ENCODE results near the gene MCHR1. TPM values are rescaled to one million over a fixed set of nuclear protein-coding genes. Genes with fewer than 3 reads are reported as not detected.
"Not testable (repeated sequence)": the region's sequence is repeated elsewhere in the genome, so short reads cannot be mapped to it uniquely, and the experiment has no call there.

Gene MCHR1, protein sequence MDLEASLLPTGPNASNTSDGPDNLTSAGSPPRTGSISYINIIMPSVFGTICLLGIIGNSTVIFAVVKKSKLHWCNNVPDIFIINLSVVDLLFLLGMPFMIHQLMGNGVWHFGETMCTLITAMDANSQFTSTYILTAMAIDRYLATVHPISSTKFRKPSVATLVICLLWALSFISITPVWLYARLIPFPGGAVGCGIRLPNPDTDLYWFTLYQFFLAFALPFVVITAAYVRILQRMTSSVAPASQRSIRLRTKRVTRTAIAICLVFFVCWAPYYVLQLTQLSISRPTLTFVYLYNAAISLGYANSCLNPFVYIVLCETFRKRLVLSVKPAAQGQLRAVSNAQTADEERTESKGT
- total RNA-seq: 0.39 TPM

DNA sequence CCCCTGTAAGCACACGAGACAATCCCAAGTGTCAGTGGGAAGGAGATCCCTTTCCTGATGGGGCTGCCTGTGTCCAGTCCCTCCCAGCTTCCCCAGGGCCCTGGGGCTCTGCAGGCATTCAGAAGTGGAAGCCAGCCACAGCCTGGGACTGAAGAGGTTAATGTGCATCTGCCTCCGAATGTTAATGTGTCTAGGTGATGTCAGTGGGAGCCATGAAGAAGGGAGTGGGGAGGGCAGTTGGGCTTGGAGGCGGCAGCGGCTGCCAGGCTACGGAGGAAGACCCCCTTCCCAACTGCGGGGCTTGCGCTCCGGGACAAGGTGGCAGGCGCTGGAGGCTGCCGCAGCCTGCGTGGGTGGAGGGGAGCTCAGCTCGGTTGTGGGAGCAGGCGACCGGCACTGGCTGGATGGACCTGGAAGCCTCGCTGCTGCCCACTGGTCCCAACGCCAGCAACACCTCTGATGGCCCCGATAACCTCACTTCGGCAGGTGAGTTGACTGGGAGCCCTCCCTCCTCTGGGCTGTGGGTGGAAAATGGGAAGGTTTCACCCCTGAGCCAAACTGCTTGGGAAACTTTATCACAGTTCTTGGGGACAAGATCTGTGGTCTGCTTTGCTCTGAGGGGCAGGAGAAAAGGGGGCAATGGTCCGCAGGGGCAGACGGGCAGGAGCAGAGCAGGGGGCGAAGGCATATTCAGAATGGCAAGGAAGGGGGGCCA, at the start of gene MCHR1:
MCHR1 (plus strand) TSS at position 236 of the 715 bp plus-strand sequence; CDS start at position 405, 169 bp downstream.
- DNase-seq: no peak

DNA sequence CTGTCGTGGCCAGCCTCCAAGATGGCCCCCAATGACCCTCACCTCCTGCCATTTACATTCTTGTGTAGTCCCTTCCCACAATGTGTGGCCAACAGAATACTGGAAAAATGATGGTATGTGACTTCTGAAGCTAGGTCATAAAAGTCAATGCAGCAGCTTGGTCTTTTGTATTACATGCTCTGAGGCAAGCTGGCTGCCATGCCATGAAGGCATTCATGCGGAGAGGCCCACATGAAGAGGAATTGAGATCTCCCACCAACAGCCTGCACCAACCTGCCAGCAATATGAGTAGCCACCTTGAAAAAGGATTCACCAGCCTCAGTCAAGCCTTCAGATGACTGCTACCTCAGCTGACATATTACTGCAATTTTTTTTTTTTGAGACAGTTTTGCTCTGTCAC, 47.4 kb upstream of the MCHR1 start:
- DNase-seq: no peak

DNA sequence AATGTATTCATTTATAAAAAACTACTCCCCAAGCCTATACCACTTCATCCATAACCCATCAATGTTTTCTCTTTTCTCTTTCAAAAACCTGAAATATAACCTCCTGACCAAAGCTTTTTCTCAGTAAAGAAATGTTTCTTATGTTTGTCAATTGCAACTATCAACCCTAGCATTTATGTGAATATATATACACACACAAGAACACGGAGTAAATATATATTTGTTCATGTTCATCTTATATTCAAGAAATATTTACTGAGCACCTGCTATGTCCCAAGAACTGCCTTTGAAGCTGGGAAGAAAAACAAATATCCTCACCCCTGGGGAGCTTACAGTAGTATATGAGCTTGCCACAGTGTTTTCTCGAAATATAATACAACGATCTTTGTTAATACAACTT, 46.2 kb upstream of the MCHR1 start:
- no peak for DNase-seq

DNA sequence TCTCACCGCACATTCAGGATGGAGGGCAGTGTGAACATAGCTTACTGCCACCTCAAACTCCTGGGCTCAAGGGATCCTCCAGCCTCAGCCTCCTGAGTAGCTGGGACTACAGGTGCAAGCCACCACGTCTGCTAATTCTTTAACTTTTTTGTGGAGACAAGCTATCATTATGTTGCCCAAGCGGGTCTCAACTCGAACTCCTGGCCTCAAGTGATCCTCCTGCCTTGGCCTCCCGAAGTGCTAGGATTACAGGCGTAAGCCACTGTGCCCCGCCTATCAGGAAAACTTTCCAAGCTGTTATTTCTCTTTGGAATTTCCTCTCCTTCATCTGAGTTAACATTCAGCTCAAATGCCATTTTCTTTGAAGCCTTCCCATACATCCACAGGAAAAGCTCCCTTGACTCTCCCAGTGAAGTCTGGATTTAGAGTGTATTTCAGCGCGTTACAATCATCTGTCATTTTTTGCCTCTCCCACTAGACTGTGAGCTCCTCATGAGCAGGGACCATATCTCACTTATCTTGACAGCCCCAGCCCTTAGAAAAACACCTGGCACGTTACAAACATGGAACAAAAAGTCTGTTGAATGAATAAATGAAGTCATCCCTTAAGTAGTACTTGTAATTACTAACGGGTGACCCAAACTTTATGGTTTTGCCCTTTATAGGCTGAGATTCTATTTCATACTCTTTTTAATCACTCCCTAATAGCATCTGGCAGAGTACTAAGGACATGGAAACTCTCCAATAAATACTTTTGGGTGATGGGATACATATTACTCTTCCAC, 45.0 kb upstream of the MCHR1 start:
- DNase-seq: peak; percentile 44

DNA sequence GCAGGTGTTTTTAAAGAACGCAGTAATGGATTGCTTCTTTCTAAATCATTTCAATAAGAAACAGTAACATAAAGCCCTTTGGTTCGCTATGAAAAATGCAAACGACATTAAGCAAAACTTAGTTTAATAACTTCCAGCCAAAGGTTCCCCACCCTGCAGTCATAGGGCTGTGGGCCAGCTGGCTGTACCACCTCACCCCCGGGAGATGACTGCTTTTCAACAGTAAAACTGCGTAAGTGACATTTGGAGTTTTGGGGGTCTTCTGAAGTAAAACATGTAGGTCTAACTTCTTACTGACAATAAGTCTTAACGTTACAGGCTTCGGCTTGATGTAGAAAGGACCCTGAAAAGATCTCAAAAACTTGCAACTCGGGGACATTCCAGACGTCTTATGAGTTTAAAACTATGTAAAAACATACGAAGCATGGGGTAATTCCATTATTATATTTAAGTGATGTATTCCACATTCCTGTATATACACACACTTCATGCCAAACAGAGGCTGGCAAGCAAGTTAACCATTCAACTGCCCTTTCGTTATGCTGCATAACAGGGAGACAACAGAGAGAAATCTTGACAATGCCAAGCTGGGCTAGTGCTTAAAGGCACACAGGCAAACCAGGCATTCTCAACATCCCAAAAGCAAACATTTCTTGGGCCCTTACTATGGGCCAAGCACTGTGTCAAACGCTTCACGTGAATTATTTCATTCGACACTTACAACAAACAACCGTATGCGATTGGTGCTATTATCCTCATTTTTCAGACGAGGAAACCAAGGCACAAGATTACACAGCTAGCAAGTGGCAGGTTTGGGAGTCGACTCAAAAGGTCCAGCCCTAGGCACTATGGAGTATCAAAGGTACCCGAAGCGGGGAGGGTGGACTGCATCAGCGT, 44.0 kb upstream of the MCHR1 start:
- peak; percentile 61 for DNase-seq

DNA sequence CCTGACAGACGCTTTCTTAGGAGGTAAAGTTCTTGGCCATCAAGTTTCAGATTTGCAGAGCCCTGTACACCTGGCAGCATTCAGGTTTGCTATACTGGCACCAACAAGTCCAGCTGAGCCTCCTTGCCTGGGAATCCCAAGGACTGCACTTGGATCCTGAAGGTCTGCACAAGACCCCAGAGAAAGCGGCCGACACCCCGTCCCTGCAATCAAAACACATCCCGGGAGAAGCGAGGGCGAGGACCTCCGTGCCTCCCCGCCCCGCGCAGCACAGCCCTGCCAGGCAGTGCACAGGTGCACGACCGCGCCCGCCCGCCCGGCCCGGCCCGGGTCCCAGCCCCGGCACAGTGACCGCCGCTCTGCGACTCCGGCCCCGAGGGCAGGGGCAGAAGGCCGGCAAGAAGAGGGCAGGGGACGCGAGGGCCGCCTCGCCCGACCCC, 43.3 kb upstream of the MCHR1 start:
- no peak for DNase-seq

DNA sequence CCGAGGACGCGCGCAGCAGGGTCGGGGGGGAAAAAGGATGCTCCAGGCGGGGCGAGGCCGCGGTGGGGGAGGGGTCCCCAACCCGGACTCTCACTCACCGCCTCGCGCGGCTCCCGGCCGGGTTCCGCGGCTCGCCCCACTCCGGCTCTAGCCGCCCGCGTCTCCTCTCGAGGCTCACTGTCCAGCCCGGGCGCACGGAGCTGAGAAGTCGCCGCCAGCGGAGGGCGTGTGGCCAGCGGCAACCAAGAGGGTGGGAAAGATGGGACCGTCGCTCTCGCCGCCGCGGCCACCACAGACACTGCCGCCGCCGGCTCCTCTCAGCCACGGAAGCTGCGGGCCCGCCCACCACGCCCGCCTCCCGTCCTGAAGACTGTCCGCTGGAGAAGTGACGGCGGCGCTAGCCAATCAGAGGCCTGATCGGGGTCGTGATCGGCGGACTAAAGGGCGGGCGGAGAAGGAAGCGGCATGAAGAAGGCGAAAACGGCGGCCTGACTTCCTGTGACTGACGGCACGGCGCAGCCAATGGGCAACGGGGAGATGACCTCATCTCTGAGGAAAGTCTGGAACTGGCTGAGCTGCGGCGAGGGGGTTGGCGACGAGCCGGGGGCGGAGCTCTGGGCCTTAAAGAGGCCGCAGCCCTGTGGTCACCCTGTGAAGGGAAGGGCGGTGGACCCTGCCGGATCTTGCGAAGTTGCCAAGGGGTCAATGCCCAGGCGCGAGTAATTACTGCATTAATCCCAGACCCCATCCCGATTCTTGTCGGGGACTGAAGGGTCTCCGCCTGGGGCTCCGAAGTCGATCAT, 42.7 kb upstream of the MCHR1 start, which contains the start of gene MRTFA:
MRTFA (minus strand) TSS at position 340 of the 803 bp plus-strand sequence.
- peak; percentile 100 for DNase-seq

DNA sequence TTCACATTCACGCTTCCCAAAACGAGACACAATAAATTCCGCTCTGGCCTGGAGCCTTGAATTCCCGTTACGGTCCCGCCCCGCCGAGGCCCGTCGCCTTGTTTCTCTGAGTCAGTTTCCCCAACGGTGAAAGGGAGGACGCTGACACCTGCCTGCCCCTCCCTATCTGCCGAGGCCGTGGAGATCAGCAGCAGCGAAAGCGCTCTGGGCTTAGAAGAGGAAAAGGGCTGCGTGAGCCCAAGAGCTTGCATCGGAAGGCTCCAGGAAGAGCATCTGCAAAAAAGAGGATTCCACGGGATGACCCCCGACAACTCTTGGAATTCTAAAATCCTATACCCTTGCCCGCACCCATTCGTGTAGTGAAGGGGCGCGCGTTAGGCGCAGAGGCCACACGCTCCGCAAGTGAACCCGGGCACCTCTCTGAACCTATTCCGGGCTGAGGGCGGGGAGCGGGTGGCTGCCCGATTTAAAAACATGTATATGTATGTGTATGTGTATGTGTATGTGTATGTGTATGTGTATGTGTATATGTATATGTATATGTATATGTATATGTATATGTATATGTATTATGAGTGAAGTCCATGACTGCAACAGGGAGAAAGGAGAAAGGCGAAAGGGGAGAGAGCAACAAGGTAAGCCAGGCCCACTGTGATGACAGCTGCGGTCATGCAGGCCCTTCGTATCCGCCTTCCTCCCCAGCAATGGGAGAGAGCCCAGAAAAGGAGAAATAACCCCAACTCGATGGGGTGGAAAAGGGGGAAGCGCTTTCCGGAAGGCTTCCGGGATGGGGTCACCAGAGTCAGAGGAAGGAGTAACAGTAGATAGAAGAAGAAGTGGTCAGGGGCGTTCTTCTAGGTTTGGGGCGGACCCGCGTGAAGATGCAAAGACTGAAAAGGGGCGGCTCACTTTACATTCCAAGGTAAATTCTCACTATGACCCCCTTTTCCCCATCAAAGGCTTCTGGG, 41.8 kb upstream of the MCHR1 start:
- no peak for DNase-seq

DNA sequence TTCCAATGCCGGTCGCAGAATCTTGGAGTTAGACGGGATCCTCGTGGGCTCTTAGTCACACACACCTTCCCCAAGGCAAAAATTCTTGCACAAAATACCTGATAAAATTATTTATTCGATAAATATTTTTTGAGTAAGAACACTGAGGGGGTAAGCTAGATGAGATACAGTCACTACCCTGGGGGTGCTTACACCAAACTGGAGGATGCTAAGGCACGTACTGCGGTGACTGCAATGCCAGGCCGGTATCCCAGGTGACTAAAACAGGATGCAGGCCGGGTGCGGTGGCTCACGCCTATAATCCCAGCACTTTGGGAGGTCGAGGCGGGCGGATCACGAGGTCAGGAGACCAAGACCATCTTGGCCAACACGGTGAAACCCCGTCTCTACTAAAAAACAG, 41.0 kb upstream of the MCHR1 start:
- DNase-seq: no peak

DNA sequence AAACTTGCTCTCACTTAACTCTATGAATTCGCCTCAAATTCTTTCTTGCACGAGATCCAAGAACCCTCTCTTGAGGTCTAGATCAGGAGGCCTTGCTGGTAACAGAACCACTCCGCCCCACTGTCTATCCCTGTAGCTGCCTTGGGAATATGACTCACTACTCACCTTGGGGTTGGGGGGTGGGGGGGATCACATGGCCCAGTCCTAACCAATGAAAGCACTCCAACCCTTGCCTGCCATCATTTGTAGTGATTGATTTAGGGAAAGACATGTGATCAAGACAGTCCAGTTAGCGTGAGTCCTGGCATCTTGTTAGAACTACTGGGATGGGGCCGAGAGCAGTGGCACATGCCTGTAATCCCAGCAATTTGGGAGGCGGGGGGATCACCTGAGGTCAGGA, 38.0 kb upstream of the MCHR1 start:
- no peak for DNase-seq

DNA sequence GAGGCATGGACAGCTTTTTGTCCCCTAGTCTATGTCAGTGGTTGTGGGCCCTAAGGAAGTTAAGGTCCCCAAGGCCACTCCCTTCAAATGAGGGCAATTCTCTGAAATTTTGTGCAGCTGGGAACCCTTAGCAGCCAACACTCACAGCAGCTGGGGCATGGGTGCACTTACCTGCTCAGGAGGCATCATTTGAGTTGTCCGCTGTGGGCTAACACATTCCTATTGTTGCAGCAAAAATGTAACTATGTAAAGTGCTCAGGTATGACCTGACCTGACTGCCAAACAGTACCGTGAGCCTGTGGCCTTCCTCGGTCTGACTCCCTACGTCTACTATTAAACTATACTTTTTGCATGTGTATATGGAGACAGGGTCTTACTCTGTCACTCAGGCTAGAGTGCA, 37.0 kb upstream of the MCHR1 start:
- no peak for DNase-seq

DNA sequence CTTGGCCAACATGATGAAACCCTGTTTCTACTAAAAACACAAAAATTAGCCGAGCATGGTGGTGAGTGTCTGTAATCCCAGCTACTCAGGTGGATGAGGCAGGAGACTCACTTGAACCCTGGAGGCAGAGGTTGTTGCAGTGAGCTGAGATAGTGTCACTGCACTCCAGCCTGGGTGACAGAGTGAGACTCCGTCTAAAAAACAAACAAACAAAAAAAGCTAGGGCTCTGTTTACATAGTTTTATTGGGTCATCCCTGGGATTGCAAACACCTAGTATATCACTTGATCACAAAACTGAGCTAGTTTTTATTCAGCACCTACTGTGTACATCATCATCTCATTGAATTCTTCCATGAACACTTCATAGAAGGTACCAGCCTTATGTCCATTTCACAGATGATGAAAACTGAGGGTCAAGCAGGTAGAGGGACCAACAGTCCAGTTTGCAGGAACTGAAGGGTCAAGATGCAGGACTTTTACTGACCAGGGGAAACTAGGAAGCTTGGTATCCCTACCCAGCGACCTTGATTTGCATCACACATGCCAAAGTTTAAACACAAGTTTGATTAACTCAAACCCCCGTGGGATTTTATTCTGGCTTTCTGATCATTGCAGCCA, 33.6 kb upstream of the MCHR1 start:
- DNase-seq: no peak

DNA sequence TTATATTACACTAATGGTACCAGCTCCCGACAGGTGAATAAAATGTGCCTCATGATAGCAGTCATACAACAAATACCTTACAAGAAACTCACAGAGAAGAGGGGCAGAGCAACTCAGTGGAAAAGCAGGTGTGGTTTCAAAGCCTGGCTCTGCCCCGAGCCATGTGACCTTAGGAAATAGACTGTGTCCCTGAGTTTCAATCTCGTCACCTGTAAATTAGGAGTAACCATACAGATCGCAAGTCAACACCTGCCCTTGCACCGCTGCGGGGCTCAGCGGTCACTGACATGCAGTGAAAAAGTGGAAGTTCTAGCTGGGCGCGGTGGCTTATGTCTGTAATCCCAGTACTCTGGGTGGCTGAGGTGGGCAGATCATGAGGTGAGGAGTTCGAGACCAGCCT, 30.9 kb upstream of the MCHR1 start:
- no peak for DNase-seq

DNA sequence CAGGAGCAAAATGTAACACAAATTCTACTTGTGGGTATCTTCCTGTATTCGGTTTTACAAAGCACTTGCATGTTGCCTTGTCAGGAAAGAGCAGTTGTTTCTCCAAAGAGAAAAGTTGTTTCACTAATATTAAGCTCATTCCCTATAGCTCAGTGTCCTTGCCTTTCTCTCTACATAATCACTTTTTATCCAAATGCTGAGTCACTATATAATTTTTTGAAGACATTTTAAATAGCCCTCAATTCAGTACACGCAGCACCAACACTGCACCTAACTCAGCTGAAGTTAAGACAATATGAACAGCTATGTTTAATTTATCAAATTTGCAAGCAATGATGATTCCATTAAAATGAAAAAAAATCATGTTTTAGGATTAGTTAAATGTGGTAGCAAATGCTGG, 28.2 kb upstream of the MCHR1 start:
- no peak for DNase-seq

DNA sequence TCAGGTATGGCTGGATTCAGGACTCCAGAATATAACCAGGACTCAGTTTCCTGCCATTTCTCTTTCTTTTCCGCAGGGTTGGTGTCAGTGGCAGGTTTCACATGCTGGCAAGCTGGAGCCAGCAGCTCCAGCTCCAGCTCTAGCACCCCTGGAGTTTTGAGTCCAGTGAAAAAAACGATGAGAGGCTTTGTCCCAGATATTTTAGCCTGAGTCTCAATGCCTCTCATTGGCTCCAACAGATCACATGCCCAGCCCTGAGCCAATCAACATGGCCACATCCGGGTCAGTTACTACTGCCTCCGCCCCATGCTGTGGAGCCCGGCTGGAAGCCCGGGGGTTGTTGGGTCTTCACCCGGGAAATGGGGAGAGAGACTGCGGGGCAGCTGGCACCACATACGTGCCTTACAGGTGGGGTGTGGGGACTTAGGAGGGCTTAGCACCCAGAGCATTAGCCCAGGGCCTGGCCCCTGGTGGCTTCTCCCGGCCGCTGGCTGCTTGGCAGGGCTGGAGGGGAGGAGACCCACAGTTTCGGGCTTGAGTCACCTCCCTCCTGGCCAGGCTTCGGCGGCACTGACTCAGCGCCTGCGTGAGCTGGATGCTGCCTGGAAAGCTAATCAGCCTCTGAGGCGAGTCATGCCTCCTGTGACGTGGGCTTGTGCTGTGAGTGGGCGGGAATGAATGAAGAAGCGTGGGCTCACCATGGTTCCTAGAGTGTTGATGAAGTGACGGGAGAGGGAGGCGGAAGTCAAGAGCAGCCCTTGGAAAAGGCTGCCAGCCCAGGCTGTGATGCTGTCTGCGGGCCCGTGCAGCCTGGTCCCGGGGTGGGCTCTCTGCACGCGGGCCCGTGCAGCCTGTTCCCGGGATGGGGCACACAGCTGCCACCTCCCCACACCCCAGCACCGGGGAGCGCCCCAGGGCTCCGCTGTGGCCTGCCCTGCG, 27.5 kb upstream of the MCHR1 start:
- DNase-seq: peak; percentile 91

DNA sequence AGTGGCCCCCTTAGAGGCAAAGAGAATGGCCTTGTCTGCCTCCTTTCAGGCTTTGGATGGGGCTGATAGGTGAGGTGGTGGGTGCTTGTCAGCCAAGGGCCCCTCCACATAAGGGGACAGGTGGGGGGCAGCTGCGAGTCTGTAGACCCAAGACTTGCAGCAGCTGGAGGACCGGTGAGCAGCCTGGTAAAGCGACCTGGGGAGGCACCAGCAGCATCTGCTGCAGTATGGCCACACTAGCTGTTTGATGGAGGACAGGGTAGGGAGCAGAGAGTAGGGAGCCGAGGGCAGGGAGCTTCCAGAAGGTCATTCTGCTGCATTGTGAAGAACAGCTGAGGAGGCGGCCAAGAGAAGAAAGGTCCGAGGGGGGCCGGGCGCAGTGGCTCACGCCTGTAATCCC, 25.9 kb upstream of the MCHR1 start:
- DNase-seq: no peak

DNA sequence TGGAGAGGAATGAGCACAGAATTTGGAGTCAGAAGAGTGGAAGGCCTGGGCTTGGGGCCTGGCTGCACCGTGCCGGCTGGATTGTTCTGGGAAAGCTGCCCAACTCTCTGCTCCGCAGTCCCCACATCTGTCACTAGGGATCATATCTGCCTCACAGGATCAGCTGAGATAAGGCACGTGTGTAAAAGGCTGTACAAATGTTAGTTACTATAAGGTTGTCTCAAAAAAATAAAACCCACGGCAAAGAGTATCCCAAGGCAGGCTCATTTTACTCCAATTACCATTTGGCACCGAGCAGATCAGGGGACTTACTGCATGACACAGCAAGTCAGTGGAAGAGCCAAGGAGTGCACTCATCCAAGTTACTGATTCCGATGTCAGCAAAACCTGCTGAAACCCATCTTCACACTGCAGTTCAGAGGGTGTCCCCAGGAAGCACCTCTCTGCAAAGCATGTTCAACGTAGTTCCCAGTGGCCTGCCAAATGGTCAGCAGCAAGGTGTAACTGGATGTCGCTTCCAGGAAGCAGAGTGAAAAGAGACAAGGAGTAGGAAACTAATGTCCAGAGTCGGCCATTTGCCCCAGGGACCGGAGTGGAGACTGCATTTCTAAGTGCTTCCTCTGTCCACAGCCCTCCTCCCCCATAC, 24.6 kb upstream of the MCHR1 start:
- DNase-seq: peak; percentile 95

DNA sequence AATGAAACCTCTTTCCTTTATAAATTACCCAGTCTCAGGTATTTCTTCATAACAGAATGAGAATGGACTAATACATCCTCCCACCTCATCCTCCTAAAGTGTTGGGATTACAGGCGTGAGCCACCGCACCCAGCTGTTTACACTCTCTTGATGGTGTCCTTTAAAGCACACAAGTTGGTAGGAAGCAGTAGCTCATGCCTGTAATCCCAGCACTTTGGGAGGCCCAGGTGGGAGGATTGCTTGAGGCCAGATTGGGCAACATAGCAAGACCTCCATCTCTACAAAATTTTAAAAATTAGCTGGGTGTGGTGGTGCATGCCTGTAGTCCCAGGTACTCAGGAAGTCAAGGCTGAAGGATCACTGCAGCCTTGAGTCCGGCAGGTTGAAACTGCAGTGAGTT, 23.3 kb upstream of the MCHR1 start:
- DNase-seq: not testable (repeated sequence)
